HG03159 (cell line): Measurements from ENCODE around the gene RABGAP1L.
"Not testable (repeated sequence)": the region's sequence is repeated elsewhere in the genome, so short reads cannot be mapped to it uniquely, and the experiment has no call there.

Experiments used
- ATAC-seq: cut with Tn5 transposase; IDR thresholded peaks from one replicate; pipeline ENCODE4 v1.9.1; 2021; ENCODE audit warnings: mild to moderate bottlenecking, moderate library complexity; ENCODE audit not compliant: unreplicated experiment

RABGAP1L gene

DNA sequence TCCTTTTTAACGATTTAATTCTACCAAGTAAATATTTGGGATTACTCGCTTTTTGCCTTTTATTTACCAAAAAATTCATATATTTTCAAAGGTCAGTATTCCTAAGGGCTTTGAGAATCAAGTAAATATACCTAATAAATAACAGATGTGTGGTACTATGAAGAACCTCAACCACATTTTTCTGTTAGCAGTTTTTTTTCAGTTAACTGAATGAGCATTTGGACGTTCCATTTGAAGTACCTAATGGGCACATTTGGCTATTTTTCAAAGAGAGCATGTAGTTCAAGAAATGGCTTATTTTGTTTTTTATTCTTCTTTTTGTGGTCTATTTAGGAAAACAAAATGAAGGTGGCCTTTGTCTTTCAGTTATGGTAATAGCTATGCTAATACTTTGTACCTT lies 541.5 kb downstream of the RABGAP1L start:
- ATAC-seq: no peak

DNA sequence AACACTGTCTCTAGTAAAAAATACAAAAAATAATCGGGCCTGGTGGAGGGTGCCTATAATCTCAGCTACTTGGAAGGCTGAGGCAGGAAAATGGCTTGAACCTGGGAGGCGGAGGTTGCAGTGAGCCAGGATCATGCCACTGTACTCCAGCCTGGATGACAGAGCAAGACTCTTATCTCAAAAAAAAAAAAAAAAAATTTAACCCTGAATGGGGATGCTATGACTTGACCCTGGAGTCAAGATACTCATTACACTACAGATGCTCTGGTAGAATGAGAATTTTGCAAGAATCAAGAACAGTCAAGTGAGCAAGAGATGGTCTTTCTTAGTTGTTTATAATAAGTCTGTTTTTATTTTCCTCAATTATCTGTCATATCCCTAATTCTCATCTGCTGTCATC lies 542.2 kb downstream of the RABGAP1L start:
- ATAC-seq: no peak

DNA sequence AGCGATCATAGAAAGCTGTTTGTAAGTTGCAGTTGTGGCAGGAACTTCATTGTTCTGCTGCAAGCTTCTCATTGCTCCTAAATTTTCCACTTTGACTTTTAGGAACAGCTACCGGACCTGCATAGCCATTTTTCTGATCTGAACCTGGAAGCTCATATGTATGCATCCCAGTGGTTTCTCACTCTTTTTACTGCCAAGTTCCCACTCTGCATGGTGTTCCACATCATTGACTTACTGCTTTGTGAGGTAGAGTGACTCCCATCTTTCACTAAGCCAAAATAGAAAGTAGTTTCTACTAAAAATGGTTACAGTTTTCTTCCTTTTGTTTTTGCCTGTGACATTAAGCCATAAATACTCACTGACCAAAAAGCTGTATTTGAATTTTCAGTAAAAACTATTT lies 542.7 kb downstream of the RABGAP1L start:
- no peak for ATAC-seq

DNA sequence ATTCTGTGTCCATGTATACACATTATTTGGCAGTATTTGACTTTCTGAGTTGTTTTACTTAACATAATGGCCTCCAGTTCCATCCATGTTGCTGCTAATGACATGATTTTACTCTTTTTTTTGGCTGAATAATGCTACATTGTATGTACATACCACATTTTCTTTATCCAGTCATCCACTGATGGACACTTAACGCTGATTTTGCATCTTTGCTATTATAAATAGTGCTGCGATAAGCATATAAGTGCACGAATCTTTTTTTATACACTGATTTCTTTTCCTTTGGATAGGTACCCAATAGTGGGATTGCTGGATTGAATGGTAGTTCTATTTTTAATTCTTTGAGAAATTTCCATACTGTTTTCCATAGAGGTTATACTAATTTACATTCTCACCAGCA lies 544.0 kb downstream of the RABGAP1L start:
- no peak for ATAC-seq

DNA sequence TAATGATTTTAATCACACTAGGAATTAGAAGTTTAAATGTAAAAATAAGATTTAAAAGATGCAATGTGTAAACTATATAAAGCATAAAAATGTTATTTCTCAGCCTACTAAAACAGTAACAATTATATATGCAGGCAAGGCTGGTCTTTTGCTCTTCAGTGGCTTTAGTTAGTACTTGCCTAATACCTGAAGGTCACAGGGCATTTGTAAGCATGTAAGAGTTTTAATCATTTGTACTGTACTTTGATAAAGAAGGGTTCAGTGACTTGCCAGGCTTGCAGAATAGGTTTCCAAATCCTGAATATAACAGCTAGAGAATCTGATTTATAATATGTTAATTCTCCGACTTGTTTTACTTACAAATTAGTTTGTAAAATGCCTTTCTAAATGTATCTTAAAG lies 545.0 kb downstream of the RABGAP1L start:
- no peak for ATAC-seq

DNA sequence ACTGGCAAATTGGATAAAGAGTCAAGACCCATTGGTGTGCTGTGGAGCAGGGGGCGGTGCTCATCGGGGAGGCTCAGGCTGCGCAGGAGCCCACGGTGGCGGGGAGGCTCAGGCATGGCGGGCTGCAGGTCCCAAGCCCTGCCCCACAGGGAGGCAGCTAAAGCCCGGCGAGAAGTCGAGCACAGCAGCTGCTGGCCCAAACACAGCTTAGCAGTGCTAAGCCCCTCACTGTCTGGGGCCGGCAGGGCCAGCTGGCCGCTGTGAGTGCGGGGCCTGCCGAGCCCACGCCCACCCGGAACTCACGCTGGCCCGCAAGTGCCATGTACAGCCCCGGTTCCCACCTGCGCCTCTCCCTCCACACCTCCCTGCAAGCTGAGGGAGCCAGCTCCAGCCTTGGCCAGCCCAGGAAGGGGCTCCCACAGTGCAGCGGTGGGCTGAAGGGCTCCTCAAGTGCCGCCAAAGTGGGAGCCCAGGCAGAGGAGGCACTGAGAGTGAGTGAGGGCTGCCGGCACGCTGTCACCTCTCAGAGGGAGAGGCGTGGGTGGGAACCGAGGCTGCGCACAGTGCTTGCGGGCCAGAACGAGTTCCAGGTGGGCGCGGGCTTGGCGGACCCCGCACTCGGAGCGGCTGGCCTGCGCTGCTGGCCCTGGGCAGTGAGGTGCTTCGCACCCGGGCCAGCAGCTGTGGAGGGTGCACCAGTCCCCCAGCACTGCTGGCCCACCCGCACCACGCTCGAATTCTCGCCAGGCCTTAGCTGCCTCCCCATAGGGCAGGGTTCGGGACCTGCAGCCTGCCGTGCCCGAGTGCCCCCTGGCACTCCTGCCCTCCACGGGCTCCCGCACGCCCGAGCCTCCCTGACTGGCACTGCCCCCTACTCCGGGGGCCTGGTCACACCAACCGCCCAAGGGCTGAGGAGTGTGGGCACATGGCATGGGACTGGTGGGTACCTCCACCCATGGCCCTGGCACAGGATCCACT lies 551.8 kb downstream of the RABGAP1L start:
- no peak for ATAC-seq

DNA sequence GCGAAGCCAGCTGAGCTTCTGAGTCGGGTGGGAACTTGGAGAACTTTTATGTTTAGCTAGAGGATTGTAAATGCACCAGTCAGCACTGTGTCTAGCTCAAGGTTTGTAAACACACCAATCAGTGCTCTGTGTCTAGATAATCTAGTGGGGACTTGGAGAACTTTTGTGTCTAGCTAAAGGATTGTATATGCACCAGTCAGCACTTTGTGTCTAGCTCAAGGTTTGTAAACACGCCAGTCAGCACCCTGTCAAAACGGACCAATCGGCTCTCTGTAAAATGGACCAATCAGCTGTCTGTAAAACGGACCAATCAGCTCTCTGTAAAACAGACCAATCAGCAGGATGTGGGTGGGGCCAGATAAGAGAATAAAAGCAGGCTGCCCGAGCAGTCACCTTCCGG lies 552.5 kb downstream of the RABGAP1L start:
- ATAC-seq: not testable (repeated sequence)

DNA sequence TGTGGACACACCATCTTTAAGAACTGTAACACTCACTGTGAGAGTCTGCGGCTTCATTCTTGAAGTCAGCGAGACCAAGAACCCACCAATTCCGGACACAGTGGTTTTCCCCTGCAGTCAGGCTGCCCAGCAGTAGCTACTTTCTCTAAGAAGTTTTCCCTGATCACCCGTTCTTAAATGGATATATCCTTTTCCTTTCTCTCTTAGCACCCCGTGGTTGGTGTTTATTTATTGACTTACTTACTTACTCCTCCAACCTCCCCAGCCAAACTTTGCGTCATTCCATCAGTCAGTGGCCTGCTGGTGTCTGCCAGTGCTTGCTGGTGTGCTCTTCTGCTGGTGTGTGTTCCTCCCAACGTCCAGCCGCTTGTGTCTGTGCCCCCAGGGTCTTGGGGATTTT lies 553.2 kb downstream of the RABGAP1L start:
- ATAC-seq: no peak

DNA sequence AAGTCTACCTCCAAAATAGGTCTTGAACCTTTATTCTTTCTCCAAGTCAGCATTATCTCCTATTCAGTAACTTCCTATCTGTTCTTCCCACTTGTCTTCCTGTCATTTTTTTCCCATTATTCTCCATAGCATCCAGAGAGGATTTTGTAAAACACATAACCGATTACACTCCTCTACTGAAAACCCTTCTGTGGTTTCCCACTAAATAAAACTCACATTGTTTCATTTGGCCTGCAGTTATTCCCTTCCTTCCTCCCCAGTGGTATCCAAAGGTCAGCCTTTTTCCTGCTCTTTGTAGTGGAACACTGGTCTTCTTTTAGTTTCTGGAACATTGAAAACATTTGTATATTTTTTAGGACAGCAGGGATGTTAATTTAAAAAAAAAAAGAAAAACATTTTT lies 554.5 kb downstream of the RABGAP1L start:
- ATAC-seq: no peak

DNA sequence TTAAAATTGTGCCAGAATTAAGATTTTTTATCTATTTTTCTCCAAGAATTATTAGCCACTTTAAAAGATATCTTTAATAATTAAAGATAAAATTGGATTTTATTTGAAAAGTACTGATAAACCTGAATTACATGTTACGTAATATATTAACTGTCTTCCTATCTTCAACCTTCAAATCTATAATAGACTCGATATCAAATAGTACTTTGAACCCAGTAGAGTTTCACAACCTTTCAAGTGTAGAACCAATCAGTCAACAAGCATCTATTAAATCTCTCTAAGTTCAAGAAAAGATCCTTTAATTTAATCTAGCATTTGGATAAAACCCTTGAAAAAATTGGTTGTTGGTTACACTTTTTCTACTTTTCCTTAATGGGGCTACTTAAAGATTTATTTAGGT lies 559.9 kb downstream of the RABGAP1L start:
- ATAC-seq: no peak

DNA sequence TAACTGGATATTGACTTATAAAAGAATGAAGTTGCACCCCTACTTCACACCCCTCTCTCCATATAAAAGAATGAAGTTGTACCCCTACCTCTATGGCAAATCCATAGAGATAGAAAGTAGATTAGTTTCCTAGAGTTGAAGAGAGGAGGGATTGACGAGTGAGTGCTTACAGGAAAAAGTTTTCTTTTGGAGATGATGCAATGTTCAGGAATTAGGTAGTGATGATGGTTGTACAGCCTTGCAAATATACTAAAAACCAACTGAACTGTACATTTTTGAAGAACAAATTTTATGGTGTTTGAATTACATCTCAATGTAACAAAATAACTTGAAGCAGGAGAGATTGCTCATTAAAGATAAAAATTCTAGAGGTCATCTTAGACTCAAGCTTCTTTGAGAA lies 561.3 kb downstream of the RABGAP1L start:
- no peak for ATAC-seq

DNA sequence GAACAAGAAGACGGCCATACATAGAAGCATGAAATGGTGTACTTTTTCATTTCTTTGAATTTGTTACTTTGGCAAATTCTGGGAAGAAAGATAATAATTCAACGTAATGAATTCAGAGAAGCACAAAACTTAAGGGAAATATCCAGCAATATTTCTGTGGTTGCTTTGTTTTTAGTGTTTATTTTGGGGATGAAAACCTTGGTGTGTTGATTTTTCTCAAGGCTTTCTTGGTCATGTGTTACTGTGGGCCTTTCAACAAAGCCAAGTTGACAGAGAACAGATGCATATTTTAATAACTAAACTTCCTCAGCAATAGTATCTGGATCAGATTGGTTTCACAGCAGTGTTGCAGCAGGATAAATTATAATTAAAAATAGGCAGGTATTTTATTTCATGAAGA lies 561.9 kb downstream of the RABGAP1L start:
- ATAC-seq: no peak

DNA sequence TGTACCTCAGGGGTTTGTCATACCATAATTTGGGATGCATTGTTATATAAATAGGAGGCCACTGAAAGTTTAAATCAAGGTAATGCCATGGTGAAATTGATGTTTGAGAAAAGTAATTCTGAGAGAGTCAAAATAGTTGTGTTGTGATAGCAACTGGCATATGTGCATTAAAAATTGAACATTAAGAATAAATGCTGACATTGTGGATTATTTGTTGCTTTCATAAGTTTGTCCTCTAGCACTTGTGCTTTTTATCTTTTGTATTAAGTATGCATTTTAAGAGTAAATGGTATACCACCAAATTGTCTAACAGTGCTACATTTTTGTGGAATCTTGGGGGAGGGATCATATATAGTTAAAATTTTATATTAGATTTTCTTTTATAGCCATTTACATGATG lies 564.5 kb downstream of the RABGAP1L start:
- no peak for ATAC-seq

DNA sequence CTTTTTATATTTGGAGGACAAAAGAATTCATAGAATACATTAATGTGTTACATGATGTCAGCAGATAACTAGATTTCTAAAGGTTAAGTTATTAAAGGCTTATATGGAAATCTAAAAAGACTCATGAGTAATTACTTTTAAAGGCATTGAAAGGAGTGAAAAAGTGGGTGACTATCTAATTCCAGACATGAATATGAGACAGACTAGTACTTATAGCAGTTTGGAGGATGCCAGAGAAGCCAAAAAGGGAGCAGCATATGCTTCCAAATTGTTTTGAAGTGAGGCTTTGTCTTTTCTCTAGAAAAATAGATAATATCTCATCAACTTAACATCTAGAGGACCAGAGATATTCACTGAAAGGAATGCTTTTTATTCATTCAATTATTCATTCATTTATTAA lies 564.9 kb downstream of the RABGAP1L start:
- no peak for ATAC-seq

DNA sequence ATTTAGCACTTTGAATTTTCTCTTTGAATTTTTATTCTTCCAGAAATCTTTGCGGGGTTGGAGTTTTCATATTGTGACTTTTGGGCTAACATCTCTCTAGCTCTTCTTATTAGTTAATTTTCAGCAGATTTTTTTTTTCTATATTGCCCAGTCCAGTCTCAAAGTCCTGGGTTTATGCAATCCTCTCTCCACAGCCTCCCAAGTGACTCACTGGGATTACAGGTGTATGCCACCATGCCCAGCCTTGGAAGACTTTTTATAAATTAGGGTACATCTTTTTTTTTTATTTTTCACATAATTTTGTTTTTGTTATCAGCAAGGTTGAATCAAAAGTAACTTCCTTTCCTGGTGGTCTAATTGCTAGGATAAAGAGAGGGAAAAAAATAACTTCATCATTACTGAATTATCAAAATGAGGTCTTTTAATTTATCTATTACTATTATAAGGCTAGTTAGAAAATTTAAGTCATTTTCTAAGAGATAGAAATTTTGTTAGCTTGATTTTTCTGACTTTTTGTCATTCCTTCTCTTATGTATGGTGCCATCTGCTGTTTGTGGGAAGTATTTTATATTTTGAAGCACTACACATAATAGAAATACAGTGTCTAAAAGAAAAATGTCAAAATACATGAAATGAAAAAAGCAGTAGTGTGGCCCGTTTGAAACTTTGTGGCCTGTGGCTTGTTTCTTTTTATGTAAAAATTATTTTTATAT lies 567.0 kb downstream of the RABGAP1L start:
- no peak for ATAC-seq

DNA sequence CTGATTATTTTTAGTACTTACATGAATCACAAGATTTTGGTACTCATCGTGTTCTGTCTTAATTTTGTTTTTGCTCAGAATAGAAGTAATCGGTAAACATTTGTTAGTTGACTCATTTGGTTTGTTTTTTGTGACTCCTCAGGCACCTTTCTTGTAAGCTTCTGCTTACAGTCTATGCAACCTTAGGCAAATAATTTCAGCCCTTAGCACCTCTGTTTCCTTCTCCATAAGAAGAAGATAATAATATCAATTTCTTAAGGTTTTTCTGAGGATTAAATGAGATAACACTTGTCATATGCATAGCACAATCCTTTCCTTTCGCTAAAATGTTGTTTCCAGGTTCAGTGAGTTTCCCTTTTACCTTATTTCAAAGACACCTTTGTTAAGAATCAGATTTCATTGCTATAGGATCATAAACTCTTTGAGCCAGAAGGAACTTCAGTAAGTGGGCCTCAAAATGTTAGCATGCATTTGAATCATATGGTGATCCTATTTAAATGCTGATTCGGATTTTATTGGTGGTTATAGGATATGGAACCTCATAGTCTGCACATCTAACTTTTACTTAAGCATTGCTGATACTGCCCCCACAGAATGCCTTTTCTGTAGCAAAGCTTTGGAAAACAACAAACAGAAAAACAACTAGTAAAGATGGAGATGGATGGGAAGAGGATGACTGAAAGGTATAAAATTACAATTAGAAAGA lies 567.7 kb downstream of the RABGAP1L start:
- no peak for ATAC-seq

DNA sequence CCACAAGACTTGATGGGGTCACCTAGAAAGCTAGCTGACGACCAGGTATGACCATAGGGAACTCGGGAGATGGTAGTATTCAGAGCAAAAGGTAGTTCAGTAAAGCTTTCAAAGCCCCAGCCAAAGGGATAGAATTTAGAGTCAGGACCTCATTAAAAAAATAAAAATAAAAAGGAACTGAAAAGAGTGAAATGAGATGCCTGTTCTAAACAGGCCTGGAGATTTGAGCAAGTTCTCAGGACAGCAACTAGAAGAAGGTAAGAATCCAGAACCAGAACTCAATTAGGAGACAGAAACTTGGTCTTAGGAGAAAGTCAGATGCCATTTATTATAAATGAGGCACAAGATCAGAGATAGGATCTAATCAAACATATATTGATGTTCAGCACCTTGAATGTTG lies 575.0 kb downstream of the RABGAP1L start:
- no peak for ATAC-seq

DNA sequence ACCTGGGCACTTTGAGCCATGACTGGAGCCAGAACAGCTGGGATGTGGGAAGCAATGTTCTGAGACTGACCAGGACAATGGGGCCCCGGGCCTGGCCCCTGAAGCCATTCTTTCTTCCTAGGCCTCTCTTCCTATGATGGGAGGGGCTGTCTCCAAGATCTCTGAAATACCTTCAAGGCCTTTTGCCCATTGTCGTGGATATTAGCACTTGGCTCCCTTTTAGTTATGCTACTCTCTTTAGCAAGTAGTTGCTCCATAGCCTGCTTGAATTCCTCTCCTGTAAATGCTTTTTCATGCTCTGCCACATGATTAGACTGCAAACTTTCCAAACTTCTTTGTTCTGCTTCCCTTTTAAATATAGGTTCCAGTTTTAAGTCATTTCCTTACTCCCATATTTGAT lies 577.5 kb downstream of the RABGAP1L start:
- ATAC-seq: no peak

DNA sequence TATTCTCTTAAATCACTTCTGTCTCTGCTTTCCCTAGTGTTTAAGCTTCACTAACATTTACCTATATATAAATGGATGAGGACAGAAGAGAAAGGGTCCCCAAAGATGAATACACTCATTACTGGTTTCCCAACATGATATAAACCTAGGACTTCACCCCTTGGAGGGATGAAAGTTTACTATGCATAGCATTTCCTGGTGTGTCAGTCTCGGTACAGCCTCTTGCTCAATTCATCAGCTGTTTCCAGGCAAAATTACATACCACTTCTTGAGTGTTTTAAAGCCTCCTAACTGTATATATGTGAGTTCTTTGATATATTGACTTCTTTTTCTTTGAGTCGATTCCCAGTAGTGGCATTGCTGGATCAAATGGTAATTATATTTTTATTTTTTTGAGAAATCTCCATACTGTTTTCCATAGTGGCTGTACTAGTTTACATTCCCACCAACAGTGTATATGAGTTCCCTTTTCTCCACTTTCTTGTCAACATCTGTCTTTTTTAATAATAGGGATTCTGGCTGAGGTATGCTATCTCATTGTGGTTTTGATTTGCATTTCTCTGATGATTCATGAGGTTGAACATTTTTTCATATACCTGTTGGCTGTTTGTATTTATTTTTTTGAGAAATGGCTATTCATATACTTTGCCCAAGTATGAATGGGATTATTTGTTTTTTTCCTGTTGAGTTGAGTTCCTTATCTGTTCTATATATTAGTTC lies 581.1 kb downstream of the RABGAP1L start:
- no peak for ATAC-seq

DNA sequence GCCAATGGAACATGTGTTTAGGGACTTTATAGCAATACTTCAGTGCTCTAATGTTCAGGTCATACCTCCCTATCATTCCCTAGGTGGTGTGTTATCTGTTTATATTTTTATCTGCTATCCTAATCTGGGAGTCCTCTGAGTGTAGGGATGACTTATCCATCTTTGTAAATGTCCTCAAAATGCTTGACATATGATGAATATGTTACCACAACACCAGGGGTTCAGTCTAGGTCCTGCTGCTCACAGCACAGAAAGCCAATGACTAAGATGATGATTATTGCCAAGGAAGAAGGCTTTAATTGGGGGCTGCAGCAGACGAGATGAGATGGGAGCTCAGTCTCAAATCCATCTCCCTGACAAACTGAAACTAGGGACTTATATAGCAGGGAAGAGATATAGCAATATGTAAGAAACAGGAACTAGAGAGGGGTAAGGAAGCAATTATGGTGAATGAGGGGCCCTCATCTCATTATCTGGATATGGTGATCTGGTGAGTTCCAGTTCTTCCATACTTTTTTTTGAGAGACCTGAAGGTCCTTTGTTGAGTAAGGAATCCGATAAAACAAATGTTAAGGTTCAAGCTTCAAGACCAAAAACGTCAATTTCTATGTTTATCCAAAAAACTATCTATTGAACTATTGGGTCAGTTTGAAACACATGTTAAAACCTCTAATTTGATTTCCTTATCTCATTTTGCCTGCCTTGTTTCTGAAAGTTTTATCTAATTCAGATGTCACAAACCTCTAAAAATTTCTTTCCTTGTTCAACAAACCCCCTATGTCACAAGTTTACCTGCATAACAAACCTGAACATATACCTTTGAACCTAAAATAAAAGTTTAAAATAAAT lies 583.7 kb downstream of the RABGAP1L start:
- no peak for ATAC-seq
